Gastrocnemius medialis (tissue), 4 donors: ENCODE measurements around the gene MALRD1. TPM values are rescaled to one million over a fixed set of nuclear protein-coding genes. Genes with fewer than 3 reads are reported as not detected.

Experiments used
- ATAC-seq, 2 donors: fragments of 150-250 bp; one replicate each; pipeline ENCODE4 v1.9.1; 2016
- DNase-seq, 2 donors: peaks; one replicate each; pipeline ENCODE4 v3.0.0-alpha.2; 2019
- H3K27ac ChIP-seq, 4 donors: fragments of 200-600 bp; sonication (generic); 1 replicate in 1 of 4; 2 replicates in 3 of 4; pipeline ENCODE4 v1.5.1; 2016 to 2018; ENCODE audit warnings: mild to moderate bottlenecking in 2 of 4, moderate library complexity in 1 of 4
- H3K27me3 ChIP-seq, 3 donors: fragments of 200-600 bp; sonication (generic) in 2 of 3; 1 replicate in 1 of 3; 2 replicates in 2 of 3; pipeline versions ENCODE4 v1.5.1 to v1.6.0; 2016 to 2019; ENCODE audit warnings: mild to moderate bottlenecking in 1 of 3, moderate library complexity in 1 of 3
- H3K36me3 ChIP-seq, 2 donors: fragments of 200-600 bp; sonication (generic) in 1 of 2; one replicate each; pipeline ENCODE4 v1.5.1; 2017 to 2018
- H3K4me1 ChIP-seq, 2 donors: fragments of 200-600 bp; sonication (generic) in 1 of 2; one replicate each; pipeline ENCODE4 v1.5.1; 2016 to 2017; ENCODE audit warnings: mild to moderate bottlenecking in 2 of 2
- H3K4me3 ChIP-seq, 4 donors: fragments of 200-600 bp; sonication (generic) in 3 of 4; 1 replicate in 1 of 4; 2 replicates in 3 of 4; pipeline ENCODE4 v1.5.1; 2016 to 2019; ENCODE audit warnings: mild to moderate bottlenecking in 2 of 4
- H3K9me3 ChIP-seq, 3 donors: fragments of 200-600 bp; sonication (generic) in 2 of 3; 1 replicate in 1 of 3; 2 replicates in 2 of 3; pipeline ENCODE4 v1.5.1; 2016 to 2019
- CTCF ChIP-seq, 5 experiments: fragments of 450-650 bp in 3 of 5; fragments of 200-600 bp in 2 of 5; sonication (generic) in 2 of 5; IDR thresholded peaks in 4 of 5; conservative IDR thresholded peaks in 1 of 5; 1 replicate in 4 of 5; 2 replicates in 1 of 5; pipeline ENCODE4 v1.5.1; 2016 to 2019; ENCODE audit warnings: antibody characterized with exemption in 5 of 5, mild to moderate bottlenecking in 3 of 5, moderate library complexity in 3 of 5
- POLR2A ChIP-seq, 2 donors: fragments of 450-650 bp; IDR thresholded peaks; one replicate each; pipeline ENCODE4 v1.6.1; 2017; ENCODE audit warnings: antibody characterized with exemption in 2 of 2, mild to moderate bottlenecking in 2 of 2, moderate library complexity in 2 of 2
- in situ Hi-C, 4 donors: fragments of 200-750 bp; cut with MboI; loops; one replicate each; pipeline versions ENCODE4 v1.15.0 to v1.8.0; 2017; ENCODE audit warnings: low sequenced_read_pairs in 4 of 4
- intact Hi-C: fragments of 100-400 bp; cut with DNase I; formaldehyde crosslinking; loops from one replicate; pipeline ENCODE4 v1.15.1; 2023; ENCODE audit warnings: low total_unique reads
- total RNA-seq, 4 donors: library from RNA; depleted of rRNA; stranded (reverse); fragments of >200 nt; gene quantifications; one replicate each; pipeline versions ENCODE4 v1.1.0 to v1.2.3, GENCODE V29; 2016

The MALRD1 gene
- total RNA-seq, 4 donors from 2014 or later, result 0.75 TPM; not detected in 3

- TF ChIP-seq CTCF (IDR thresholded peaks at IDR 0.05 in 4 of 5, conservative IDR thresholded peaks at IDR 0.05 in 1 of 5) (no peak), POLR2A (IDR thresholded peaks at IDR 0.05) (no peak)
- DNase-seq (no peak), ATAC-seq (no peak)
- no peaks in the 10 kb centered on the region for H3K36me3 ChIP-seq
- H3K4me3 ChIP-seq, result no peak overlapping the region
- in situ Hi-C loops, result loop anchor here in 3 of 4 donors (10.0 to 25.0 kb wide), 3 partner anchors 369 to 1446 kb away; no protein-coding TSS in a partner anchor
- no peaks in the 10 kb centered on the region for H3K9me3 ChIP-seq
- H3K27ac ChIP-seq, result no peak overlapping the region
- intact Hi-C loops, result no loop called here
- H3K4me1 ChIP-seq, result no peaks in the 10 kb centered on the region
- H3K27me3 ChIP-seq, result no peaks in the 10 kb centered on the region
These were observed 367.6 kb downstream of the MALRD1 start for GRCh38 chr10:19416164-19416563.

- Histone ChIP-seq H3K4me1 (no peaks in the 10 kb centered on the region), H3K36me3 (no peaks in the 10 kb centered on the region), H3K27ac (no peak overlapping the region), H3K4me3 (no peak overlapping the region), H3K9me3 (no peaks in the 10 kb centered on the region), H3K27me3 (no peaks in the 10 kb centered on the region)
- intact Hi-C loops, result no loop called here
- TF ChIP-seq POLR2A (IDR thresholded peaks at IDR 0.05) (no peak), CTCF (IDR thresholded peaks at IDR 0.05 in 4 of 5, conservative IDR thresholded peaks at IDR 0.05 in 1 of 5) (no peak)
- ATAC-seq (no peak), DNase-seq (no peak)
- in situ Hi-C loops, result loop anchor here in 3 of 4 donors (10.0 to 25.0 kb wide), 3 partner anchors 367 to 1445 kb away; no protein-coding TSS in a partner anchor
These were observed 369.1 kb downstream of the MALRD1 start for GRCh38 chr10:19417740-19418139.

- in situ Hi-C loops, result loop anchor here in 3 of 4 donors (25.0 kb wide), 2 partner anchors 366 to 1441 kb away; no protein-coding TSS in a partner anchor
- TF ChIP-seq CTCF (IDR thresholded peaks at IDR 0.05 in 4 of 5, conservative IDR thresholded peaks at IDR 0.05 in 1 of 5), result no peak
- TF ChIP-seq POLR2A (IDR thresholded peaks at IDR 0.05), result no peak
- no peaks in the 10 kb centered on the region for H3K4me1 ChIP-seq
- no peaks in the 10 kb centered on the region for H3K27me3 ChIP-seq
- DNase-seq (no peak), ATAC-seq (no peak)
- intact Hi-C loops, result no loop called here
- H3K4me3 ChIP-seq, result no peak overlapping the region
- H3K27ac ChIP-seq, result no peak overlapping the region
- no peaks in the 10 kb centered on the region for H3K36me3 ChIP-seq
- H3K9me3 ChIP-seq, result no peaks in the 10 kb centered on the region
These were observed 373.1 kb downstream of the MALRD1 start for GRCh38 chr10:19421674-19422073.

GRCh38 chr10:19426034-19426433, 377.4 kb downstream of the MALRD1 start:
- Histone ChIP-seq H3K27me3 (no peaks in the 10 kb centered on the region), H3K36me3 (no peaks in the 10 kb centered on the region), H3K4me3 (no peak overlapping the region), H3K27ac (no peak overlapping the region), H3K9me3 (no peaks in the 10 kb centered on the region), H3K4me1 (no peaks in the 10 kb centered on the region)
- in situ Hi-C loops (no loop called here), intact Hi-C loops (no loop called here)
- TF ChIP-seq POLR2A (IDR thresholded peaks at IDR 0.05) (no peak), CTCF (IDR thresholded peaks at IDR 0.05 in 4 of 5, conservative IDR thresholded peaks at IDR 0.05 in 1 of 5) (no peak)
- ATAC-seq (no peak), DNase-seq (no peak)
